GM03348 (cell line): Measurements from ENCODE around the gene PPM1M.

Source experiments
- DNase-seq: peaks from one replicate; pipeline ENCODE4 v3.0.0; 2012; ENCODE audit warnings: low spot score

Gene PPM1M

GRCh38 chr3:52295671-52296208 lies 50.2 kb downstream of the PPM1M start:
- DNase-seq: no peak

DNA sequence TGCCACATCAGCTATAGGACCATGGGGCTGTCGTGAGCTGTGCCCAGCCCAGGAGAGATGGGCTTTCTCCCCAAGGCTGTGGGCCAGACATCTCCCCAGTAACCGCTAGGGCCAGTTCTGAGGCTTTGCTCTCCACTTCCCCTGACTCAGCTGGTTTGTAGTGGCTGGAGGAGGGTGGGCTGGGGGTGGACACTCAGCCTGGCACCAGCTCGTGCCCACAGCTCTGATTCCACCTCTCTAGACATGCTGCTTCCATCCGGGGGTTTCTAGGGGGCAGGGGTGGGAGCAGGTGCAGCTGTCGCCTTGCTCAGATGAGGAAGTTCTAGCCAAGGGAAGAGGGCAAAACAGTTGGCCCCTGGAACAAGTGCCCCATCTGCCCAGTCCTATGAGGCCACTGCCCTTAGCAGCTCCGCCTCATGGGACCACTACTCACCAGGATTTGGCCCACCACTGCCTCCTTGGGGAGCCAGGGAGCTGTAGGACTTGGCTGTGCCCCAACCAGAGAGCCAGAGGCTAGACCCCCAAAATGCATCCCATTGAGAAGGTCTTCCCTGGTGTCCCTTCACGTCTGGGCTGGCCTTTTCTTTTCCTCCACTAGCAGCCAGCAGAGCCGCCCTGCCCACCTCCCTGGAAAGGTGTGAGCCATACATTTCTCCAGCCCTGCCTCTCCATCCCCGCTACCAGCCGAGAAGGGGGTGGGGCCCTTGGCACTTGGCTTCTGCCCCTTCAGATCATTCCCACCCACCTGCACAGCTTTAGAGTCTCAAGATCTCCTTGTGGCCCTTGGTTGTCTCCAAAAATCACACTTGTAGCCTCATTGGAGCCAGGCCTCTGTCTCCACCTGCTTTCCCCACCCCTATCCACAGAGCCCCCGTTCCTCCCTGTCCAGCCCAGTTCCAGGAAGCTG lies 51.9 kb downstream of the PPM1M start:
- DNase-seq: no peak

GRCh38 chr3:52298149-52299098 lies 52.9 kb downstream of the PPM1M start:
- DNase-seq: no peak

DNA sequence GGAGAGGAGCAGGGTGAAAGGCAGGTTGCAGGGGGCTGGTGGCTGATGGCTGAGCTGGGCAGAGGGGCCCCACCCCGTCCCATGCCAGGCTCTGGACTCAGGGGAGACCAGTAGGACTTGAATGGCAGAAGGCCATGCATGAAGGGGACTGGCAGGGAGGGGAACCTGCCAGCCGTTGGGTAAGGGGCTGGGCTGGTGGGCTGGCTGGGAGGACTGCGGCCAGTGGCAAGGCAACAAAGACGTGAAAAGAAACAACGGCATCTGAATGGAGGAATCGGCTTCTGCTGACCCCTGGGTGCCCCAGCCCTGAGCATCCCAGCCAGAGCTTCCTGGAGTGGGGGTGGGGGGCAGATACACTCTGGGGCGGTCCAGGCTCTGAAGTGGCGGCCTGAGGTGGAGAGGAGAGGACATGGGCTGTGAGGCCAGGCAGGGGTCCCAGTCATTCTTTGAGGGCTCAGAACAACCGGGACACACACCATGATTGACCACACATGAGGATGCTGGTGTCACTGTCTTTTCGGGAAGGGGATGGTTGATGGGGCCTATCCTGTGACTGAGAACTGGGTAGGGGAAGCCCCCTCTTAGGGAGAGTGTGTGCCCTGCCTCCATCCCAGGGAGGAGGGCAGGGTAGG lies 53.8 kb downstream of the PPM1M start:
- no peak for DNase-seq
